Activated naive CD8-positive, alpha-beta T cell treated with anti-CD3 and anti-CD28 coated beads for 36 hours (primary cell): ENCODE measurements around the gene NOL6. TPM values are rescaled to one million over a fixed set of nuclear protein-coding genes. Genes with fewer than 3 reads are reported as not detected.
"Not testable (repeated sequence)": the region's sequence is repeated elsewhere in the genome, so short reads cannot be mapped to it uniquely, and the experiment has no call there.

Experiments
- DNase-seq: peaks from one replicate; pipeline ENCODE4 v3.0.0; 2021
- H3K27ac Mint-ChIP-seq: one replicate; pipeline ENCODE4 v1.8.0; 2022; ENCODE audit warnings: mild to moderate bottlenecking, moderate library complexity, mixed read lengths
- H3K27me3 Mint-ChIP-seq: one replicate; pipeline ENCODE4 v1.8.0; 2022; ENCODE audit warnings: mild to moderate bottlenecking, mixed read lengths
- H3K36me3 Mint-ChIP-seq: one replicate; pipeline ENCODE4 v1.8.0; 2021; ENCODE audit warnings: mild to moderate bottlenecking, mixed read lengths
- H3K4me1 Mint-ChIP-seq: one replicate; pipeline ENCODE4 v1.8.0; 2021; ENCODE audit warnings: mixed read lengths
- H3K4me3 Mint-ChIP-seq: one replicate; pipeline ENCODE4 v1.8.0; 2022; ENCODE audit warnings: mild to moderate bottlenecking, moderate library complexity, mixed read lengths
- H3K9me3 Mint-ChIP-seq: one replicate; pipeline ENCODE4 v1.8.0; 2022; ENCODE audit warnings: mixed read lengths
- total RNA-seq, 2 experiments: library from RNA; stranded (reverse); gene quantifications; one replicate each; pipeline ENCODE4 v1.2.3, GENCODE V29; 2021

The NOL6 gene
- total RNA-seq, 2 experiments from 2014 or later: 80.8 to 82.2 TPM

GRCh38 chr9:33465096-33465495, 8.6 kb downstream of the NOL6 start:
- H3K27me3 Mint-ChIP-seq: no peaks in the 10 kb centered on the region
- peaks cover 4% of the 10 kb centered on the region for H3K4me1 Mint-ChIP-seq
- no peak overlapping the region for H3K4me3 Mint-ChIP-seq
- no peaks in the 10 kb centered on the region for H3K9me3 Mint-ChIP-seq
- no peak for DNase-seq
- peaks cover 12% of the 10 kb centered on the region for H3K36me3 Mint-ChIP-seq
- H3K27ac Mint-ChIP-seq: no peak overlapping the region

- no peak for DNase-seq
- no peak overlapping the region for H3K4me3 Mint-ChIP-seq
- peaks cover 12% of the 10 kb centered on the region for H3K36me3 Mint-ChIP-seq
- H3K27ac Mint-ChIP-seq: no peak overlapping the region
- H3K4me1 Mint-ChIP-seq: peaks cover 9% of the 10 kb centered on the region
- H3K27me3 Mint-ChIP-seq: no peaks in the 10 kb centered on the region
- H3K9me3 Mint-ChIP-seq: no peaks in the 10 kb centered on the region
Observed at GRCh38 chr9:33464045-33464636, 9.6 kb downstream of the NOL6 start.

GRCh38 chr9:33463151-33463550, 10.6 kb downstream of the NOL6 start:
- Mint-ChIP-seq H3K27me3 (no peaks in the 10 kb centered on the region), H3K9me3 (no peaks in the 10 kb centered on the region), H3K4me3 (no peak overlapping the region), H3K27ac (no peak overlapping the region), H3K4me1 (peaks cover 19% of the 10 kb centered on the region), H3K36me3 (peaks cover 15% of the 10 kb centered on the region)
- DNase-seq: no peak

GRCh38 chr9:33461492-33461891, 12.2 kb downstream of the NOL6 start:
- Mint-ChIP-seq H3K9me3 (no peaks in the 10 kb centered on the region), H3K4me3 (no peak overlapping the region), H3K27me3 (no peaks in the 10 kb centered on the region), H3K36me3 (peaks cover 13% of the 10 kb centered on the region), H3K4me1 (peaks cover 31% of the 10 kb centered on the region), H3K27ac (no peak overlapping the region)
- no peak for DNase-seq

GRCh38 chr9:33460854-33461253, 12.9 kb downstream of the NOL6 start:
- H3K27ac Mint-ChIP-seq: peak overlapping the region; percentile 13
- no peak for DNase-seq
- H3K27me3 Mint-ChIP-seq: no peaks in the 10 kb centered on the region
- peaks cover 38% of the 10 kb centered on the region for H3K4me1 Mint-ChIP-seq
- H3K4me3 Mint-ChIP-seq: no peak overlapping the region
- H3K36me3 Mint-ChIP-seq: peaks cover 10% of the 10 kb centered on the region
- H3K9me3 Mint-ChIP-seq: no peaks in the 10 kb centered on the region

GRCh38 chr9:33459115-33459514, 14.6 kb downstream of the NOL6 start:
- DNase-seq: no peak
- Mint-ChIP-seq H3K9me3 (no peaks in the 10 kb centered on the region), H3K4me3 (no peak overlapping the region), H3K36me3 (peaks cover 7% of the 10 kb centered on the region), H3K27me3 (no peaks in the 10 kb centered on the region), H3K4me1 (peaks cover 48% of the 10 kb centered on the region), H3K27ac (peak overlapping the region; percentile 87)

GRCh38 chr9:33458444-33458843, 15.3 kb downstream of the NOL6 start:
- H3K4me3 Mint-ChIP-seq: peak overlapping the region; percentile 44
- peak overlapping the region; percentile 87 for H3K27ac Mint-ChIP-seq
- H3K36me3 Mint-ChIP-seq: peaks cover 5% of the 10 kb centered on the region
- peak; percentile 59 for DNase-seq
- no peaks in the 10 kb centered on the region for H3K9me3 Mint-ChIP-seq
- no peaks in the 10 kb centered on the region for H3K27me3 Mint-ChIP-seq
- H3K4me1 Mint-ChIP-seq: peaks cover 55% of the 10 kb centered on the region

- Mint-ChIP-seq H3K9me3 (no peaks in the 10 kb centered on the region), H3K27ac (peak overlapping the region; percentile 49), H3K4me1 (peaks cover 65% of the 10 kb centered on the region), H3K4me3 (peak overlapping the region; percentile 34), H3K36me3 (peaks cover 5% of the 10 kb centered on the region), H3K27me3 (no peaks in the 10 kb centered on the region)
- DNase-seq: no peak
Observed at GRCh38 chr9:33455945-33456344, 17.8 kb downstream of the NOL6 start.

GRCh38 chr9:33455456-33455855, 18.3 kb downstream of the NOL6 start:
- not testable (repeated sequence) for H3K27me3 Mint-ChIP-seq, DNase-seq, H3K9me3 Mint-ChIP-seq, H3K27ac Mint-ChIP-seq, H3K36me3 Mint-ChIP-seq
- H3K4me1 Mint-ChIP-seq: peaks cover 65% of the 10 kb centered on the region
- H3K4me3 Mint-ChIP-seq: peak overlapping the region; percentile 34

GRCh38 chr9:33454661-33455026, 19.1 kb downstream of the NOL6 start:
- H3K9me3 Mint-ChIP-seq, DNase-seq, H3K36me3 Mint-ChIP-seq, H3K27me3 Mint-ChIP-seq: not testable (repeated sequence)
- peaks cover 65% of the 10 kb centered on the region for H3K4me1 Mint-ChIP-seq
- peak overlapping the region; percentile 76 for H3K27ac Mint-ChIP-seq
- H3K4me3 Mint-ChIP-seq: peak overlapping the region; percentile 25

- DNase-seq: no peak
- peaks cover 5% of the 10 kb centered on the region for H3K36me3 Mint-ChIP-seq
- H3K27ac Mint-ChIP-seq: peak overlapping the region; percentile 76
- H3K4me3 Mint-ChIP-seq: peak overlapping the region; percentile 8
- peaks cover 60% of the 10 kb centered on the region for H3K4me1 Mint-ChIP-seq
- no peaks in the 10 kb centered on the region for H3K9me3 Mint-ChIP-seq
- H3K27me3 Mint-ChIP-seq: no peaks in the 10 kb centered on the region
Observed at GRCh38 chr9:33453999-33454660, 19.6 kb downstream of the NOL6 start.

- no peak for DNase-seq
- H3K4me1 Mint-ChIP-seq: peaks cover 53% of the 10 kb centered on the region
- H3K27ac Mint-ChIP-seq: peak overlapping the region; percentile 52
- no peak overlapping the region for H3K4me3 Mint-ChIP-seq
- no peaks in the 10 kb centered on the region for H3K27me3 Mint-ChIP-seq
- peaks cover under 1% of the 10 kb centered on the region for H3K36me3 Mint-ChIP-seq
- H3K9me3 Mint-ChIP-seq: no peaks in the 10 kb centered on the region
Observed at GRCh38 chr9:33453286-33453860, 20.4 kb downstream of the NOL6 start.

- H3K27ac Mint-ChIP-seq: peak overlapping the region; percentile 52
- H3K27me3 Mint-ChIP-seq: no peaks in the 10 kb centered on the region
- DNase-seq: peak; percentile 69
- no peak overlapping the region for H3K4me3 Mint-ChIP-seq
- H3K36me3 Mint-ChIP-seq: no peaks in the 10 kb centered on the region
- peaks cover 55% of the 10 kb centered on the region for H3K4me1 Mint-ChIP-seq
- H3K9me3 Mint-ChIP-seq: no peaks in the 10 kb centered on the region
Observed at GRCh38 chr9:33452828-33453271, 20.9 kb downstream of the NOL6 start.

- Mint-ChIP-seq H3K36me3 (no peaks in the 10 kb centered on the region), H3K27me3 (no peaks in the 10 kb centered on the region), H3K9me3 (no peaks in the 10 kb centered on the region), H3K4me1 (peaks cover 54% of the 10 kb centered on the region), H3K27ac (no peak overlapping the region), H3K4me3 (no peak overlapping the region)
- no peak for DNase-seq
Observed at GRCh38 chr9:33450621-33451146, 23.0 kb downstream of the NOL6 start.

GRCh38 chr9:33449715-33450114, 24.0 kb downstream of the NOL6 start:
- H3K36me3 Mint-ChIP-seq: no peaks in the 10 kb centered on the region
- peaks cover 60% of the 10 kb centered on the region for H3K4me1 Mint-ChIP-seq
- H3K27ac Mint-ChIP-seq: no peak overlapping the region

More at GRCh38 chr9:33449715-33450114, 24.0 kb downstream of the NOL6 start:
- no peak overlapping the region for H3K4me3 Mint-ChIP-seq
- DNase-seq: no peak
- H3K9me3 Mint-ChIP-seq: no peaks in the 10 kb centered on the region
- H3K27me3 Mint-ChIP-seq: no peaks in the 10 kb centered on the region
